K562 (cell line): ENCODE measurements around the gene BPIFB2. TPM values are rescaled to one million over a fixed set of nuclear protein-coding genes. Genes with fewer than 3 reads are reported as not detected.

Source experiments
- ATAC-seq: fragments of 200-7000 bp; cut with Tn5 transposase; 3 replicates; pipeline ENCODE4 v1.9.1; 2020; ENCODE audit warnings: moderate library complexity
- BruUV-seq: library from RNA; stranded (reverse); fragments of 400-500 nt; replicated peaks from 2 replicates; lab custom pipeline; 2021; lab: Mats Ljungman, UMichigan
- CTCF ChIA-PET: fragments of 300-600 bp; formaldehyde crosslinking; extraction: SDS; loops from one replicate; lab custom pipeline; 2021; ENCODE audit warnings: low intra/inter-chr PET ratio; lab: Yijun Ruan, JAX
- POLR2A ChIA-PET: fragments of 300-600, 350-650 bp; sonication (Branson Sonifier 250); formaldehyde crosslinking; extraction: SDS; loops from one replicate; lab custom pipeline; 2021; ENCODE audit warnings: antibody characterized with exemption, inconsistent platforms; lab: Yijun Ruan, JAX
- DNase-seq, 4 experiments: peaks; one replicate each; pipeline versions ENCODE4 v3.0.0 to v3.0.0-alpha.2; 2011 to 2018; ENCODE audit warnings: low spot score in 3 of 4, mixed read lengths in 3 of 4; ENCODE audit errors: extremely low read depth in 1 of 4
- FAIRE-seq: peaks from 2 replicates; lab custom pipeline; 2011; peaks lifted over from hg19 to GRCh38; lab: Jason Lieb, UNC
- H2AFZ ChIP-seq: 2 replicates; pipeline ENCODE4 v1.6.0; 2011; ENCODE audit warnings: low read depth, low read length, control low read depth, inconsistent platforms
- H3K27ac ChIP-seq: fragments of 200-600 bp; 3 replicates; pipeline ENCODE4 v1.8.0; 2011; ENCODE audit warnings: low read depth, mild to moderate bottlenecking, control low read depth, inconsistent platforms, low read length, moderate library complexity, mixed read lengths; ENCODE audit errors: extremely low read depth
- H3K27me3 ChIP-seq, 2 experiments: fragments of 300-600 bp in 1 of 2; 2 replicates in 1 of 2; 3 replicates in 1 of 2; pipeline versions ENCODE4 v1.6.0 to v1.8.0; 2011; ENCODE audit warnings: inconsistent platforms in 2 of 2, low read length in 2 of 2, mild to moderate bottlenecking in 1 of 2, mixed read lengths in 1 of 2, moderate library complexity in 1 of 2; ENCODE audit not compliant: control insufficient read depth in 2 of 2, insufficient read depth in 2 of 2
- H3K36me3 ChIP-seq: fragments of 300-600 bp; 3 replicates; pipeline ENCODE4 v1.8.0; 2011; ENCODE audit warnings: mild to moderate bottlenecking, low read length, inconsistent platforms; ENCODE audit not compliant: control insufficient read depth, insufficient read depth
- H3K4me1 ChIP-seq, 2 experiments: fragments of 200-600 bp in 1 of 2; replicated peaks in 1 of 2; 2 replicates in 1 of 2; 3 replicates in 1 of 2; pipeline versions ENCODE4 v1.5.1 to v1.8.0; 2011; ENCODE audit warnings: inconsistent platforms in 2 of 2, low read length in 2 of 2, mild to moderate bottlenecking in 1 of 2, mixed read lengths in 1 of 2, moderate library complexity in 1 of 2; ENCODE audit not compliant: control insufficient read depth in 2 of 2, insufficient read depth in 2 of 2
- H3K4me2 ChIP-seq: 2 replicates; pipeline ENCODE4 v1.6.1; 2011; ENCODE audit warnings: low read length, control low read depth, inconsistent platforms, mixed read lengths; ENCODE audit not compliant: insufficient read depth
- H3K4me3 ChIP-seq: fragments of 200-600 bp; sonication (generic), shearing (Covaris generic); 2 replicates; pipeline ENCODE4 v1.5.1; 2016; ENCODE audit warnings: control low read depth, inconsistent platforms
- H3K79me2 ChIP-seq: fragments of 200-600 bp; 3 replicates; pipeline ENCODE4 v1.8.0; 2011; ENCODE audit warnings: low read length, inconsistent platforms; ENCODE audit not compliant: control insufficient read depth, insufficient read depth
- H3K9ac ChIP-seq, 2 experiments: 2 replicates each; pipeline versions ENCODE4 v1.6.0 to v1.6.1; 2011; ENCODE audit warnings: low read depth in 2 of 2, low read length in 2 of 2, control low read depth in 1 of 2, inconsistent platforms in 1 of 2, mild to moderate bottlenecking in 1 of 2, mixed read lengths in 1 of 2; ENCODE audit not compliant: insufficient read depth in 1 of 2
- H3K9me1 ChIP-seq: one replicate; pipeline ENCODE4 v1.6.0; 2011; ENCODE audit warnings: inconsistent platforms, mild to moderate bottlenecking, low read length, moderate library complexity; ENCODE audit not compliant: control insufficient read depth, insufficient read depth
- H3K9me3 ChIP-seq: replicated peaks from 2 replicates; pipeline ENCODE4 v1.5.1; 2011; ENCODE audit warnings: low read depth, low read length, inconsistent platforms; ENCODE audit not compliant: control insufficient read depth, insufficient read depth
- H4K20me1 ChIP-seq: replicated peaks from 2 replicates; pipeline ENCODE4 v1.6.1; 2011; ENCODE audit warnings: low read length, inconsistent platforms, mixed read lengths; ENCODE audit not compliant: control insufficient read depth, insufficient read depth
- FOXP1 ChIP-seq: sonication (generic); formaldehyde crosslinking; IDR thresholded peaks from 2 replicates; pipeline ENCODE4 v1.8.0; 2022; ENCODE audit warnings: mild to moderate bottlenecking, missing genetic modification reagents
- WGBS: fragments of 100-300 bp; shearing (Covaris generic); methylation state at CpG from one replicate; pipeline ENCODE4 v1.1.6; 2016; ENCODE audit warnings: low coverage, mixed read lengths; ENCODE audit not compliant: insufficient coverage; ENCODE audit errors: missing lambda C conversion rate; 5-methylcytosine and 5-hydroxymethylcytosine counted together
- in situ Hi-C: fragments of 300-500 bp; cut with MboI; formaldehyde crosslinking; loops from 4 replicates; pipeline ENCODE4 v1.15.0; 2018; ENCODE audit warnings: inconsistent platforms, mixed read lengths
- intact Hi-C: fragments of 100-400 bp; cut with micrococcal nuclease; formaldehyde crosslinking; loops from 2 replicates; pipeline ENCODE4 v1.14.2; 2022
- polyA plus RNA-seq, 8 experiments: library from polyadenylated mRNA; depleted of rRNA in 4 of 8; stranded (reverse) in 5 of 8; unstranded in 3 of 8; fragments of >200 nt; fragmentation: Nextera tagmentation in 2 of 8; fragmentation: Illumina TruSeq in 1 of 8; extraction: Ambion mirVana in 2 of 8; extraction: Trizol in 1 of 8; gene quantifications; 2 replicates each; pipeline versions ENCODE4 v1.2.1 to v1.2.3, GENCODE V29; 2011 to 2014; ENCODE audit warnings: inconsistent platforms in 1 of 8, missing spikeins in 1 of 8
- total RNA-seq, 7 experiments: library from RNA; depleted of rRNA in 6 of 7; stranded (reverse); fragments of >200 nt in 6 of 7; fragmentation: Illumina TruSeq in 2 of 7; extraction: Trizol in 2 of 7; gene quantifications; 2 replicates each; pipeline versions ENCODE4 v1.2.1 to v1.2.3, GENCODE V29; 2011 to 2021; ENCODE audit warnings: low replicate concordance in 1 of 7
- TF ChIP-seq, protein P1 (sequence below): IDR thresholded peaks from 2 replicates; pipeline ENCODE4 v1.6.1; 2016; ENCODE audit warnings: missing genetic modification characterization, missing compliant biosample characterization

Gene BPIFB2
- total and polyA plus RNA-seq, 9 of the 15 experiments (the other 6 are each of a cell fraction or from before 2014, with no cell fraction given) = not detected

DNA sequence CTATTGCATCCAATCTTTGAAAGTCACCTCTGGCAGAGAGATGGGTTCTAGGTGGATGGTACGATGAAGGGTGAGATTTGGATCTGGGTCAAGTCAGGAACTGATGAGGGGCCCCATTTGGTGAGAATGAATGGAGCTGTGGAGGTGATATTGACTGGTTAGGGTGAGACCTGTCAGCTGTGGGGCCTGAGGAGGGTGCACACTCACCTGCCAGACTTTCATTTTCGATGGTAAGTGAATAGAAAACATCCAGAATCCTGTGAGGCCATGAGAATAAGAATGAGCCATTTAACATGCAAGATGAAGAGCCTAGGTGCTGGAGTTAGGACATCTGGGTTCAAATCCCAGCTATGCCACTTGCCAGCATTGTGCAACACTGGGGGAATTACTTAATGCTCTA, 10.1 kb upstream of the BPIFB2 start:
- BruUV-seq = no TSS peak
- TF ChIP-seq, protein P1, sequence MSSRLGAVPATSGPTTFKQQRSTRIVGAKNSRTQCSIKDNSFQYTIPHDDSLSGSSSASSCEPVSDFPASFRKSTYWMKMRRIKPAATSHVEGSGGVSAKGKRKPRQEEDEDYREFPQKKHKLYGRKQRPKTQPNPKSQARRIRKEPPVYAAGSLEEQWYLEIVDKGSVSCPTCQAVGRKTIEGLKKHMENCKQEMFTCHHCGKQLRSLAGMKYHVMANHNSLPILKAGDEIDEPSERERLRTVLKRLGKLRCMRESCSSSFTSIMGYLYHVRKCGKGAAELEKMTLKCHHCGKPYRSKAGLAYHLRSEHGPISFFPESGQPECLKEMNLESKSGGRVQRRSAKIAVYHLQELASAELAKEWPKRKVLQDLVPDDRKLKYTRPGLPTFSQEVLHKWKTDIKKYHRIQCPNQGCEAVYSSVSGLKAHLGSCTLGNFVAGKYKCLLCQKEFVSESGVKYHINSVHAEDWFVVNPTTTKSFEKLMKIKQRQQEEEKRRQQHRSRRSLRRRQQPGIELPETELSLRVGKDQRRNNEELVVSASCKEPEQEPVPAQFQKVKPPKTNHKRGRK (tag) = no peak
- TF ChIP-seq FOXP1 (CRISPR knock-in tag) = no peak
- TF ChIP-seq, all 486 proteins: peak for 0
- Histone ChIP-seq H2AFZ (no peak overlapping the region), H3K4me3 (no peak overlapping the region), H3K27me3 (peaks cover 5 to 19% of the 10 kb centered on the region in 2 experiments; a peak in 2 of 5 replicates), H3K4me1 (no peaks in the 10 kb centered on the region; a peak in 1 of 5 replicates), H3K9me3 (no peaks in the 10 kb centered on the region), H3K9me1 (no peaks in the 10 kb centered on the region), H3K27ac (no peak overlapping the region), H3K36me3 (no peaks in the 10 kb centered on the region), H4K20me1 (no peaks in the 10 kb centered on the region), H3K4me2 (no peak overlapping the region), H3K9ac (no peak overlapping the region), H3K79me2 (no peaks in the 10 kb centered on the region)
- intact Hi-C loops (no loop called here), in situ Hi-C loops (no loop called here)
- ATAC-seq (no peak), DNase-seq (no peak), FAIRE-seq (no peak)
- POLR2A ChIA-PET = no interaction called here
- WGBS = 0% methylated on average over 2 of the region's 2 CpGs
- CTCF ChIA-PET = no interaction called here
